ENCODE results near the gene FLNA. TPM values are rescaled to one million over a fixed set of nuclear protein-coding genes. Genes with fewer than 3 reads are reported as not detected.
A peak's percentile ranks its signal among the peaks of the same experiment; 100 is the strongest.

The FLNA gene
- total and polyA plus RNA-seq, 2 of the 13 experiments (the other 11 are each of a cell fraction or from before 2014, with no cell fraction given): 83.4 to 174 TPM

DNA sequence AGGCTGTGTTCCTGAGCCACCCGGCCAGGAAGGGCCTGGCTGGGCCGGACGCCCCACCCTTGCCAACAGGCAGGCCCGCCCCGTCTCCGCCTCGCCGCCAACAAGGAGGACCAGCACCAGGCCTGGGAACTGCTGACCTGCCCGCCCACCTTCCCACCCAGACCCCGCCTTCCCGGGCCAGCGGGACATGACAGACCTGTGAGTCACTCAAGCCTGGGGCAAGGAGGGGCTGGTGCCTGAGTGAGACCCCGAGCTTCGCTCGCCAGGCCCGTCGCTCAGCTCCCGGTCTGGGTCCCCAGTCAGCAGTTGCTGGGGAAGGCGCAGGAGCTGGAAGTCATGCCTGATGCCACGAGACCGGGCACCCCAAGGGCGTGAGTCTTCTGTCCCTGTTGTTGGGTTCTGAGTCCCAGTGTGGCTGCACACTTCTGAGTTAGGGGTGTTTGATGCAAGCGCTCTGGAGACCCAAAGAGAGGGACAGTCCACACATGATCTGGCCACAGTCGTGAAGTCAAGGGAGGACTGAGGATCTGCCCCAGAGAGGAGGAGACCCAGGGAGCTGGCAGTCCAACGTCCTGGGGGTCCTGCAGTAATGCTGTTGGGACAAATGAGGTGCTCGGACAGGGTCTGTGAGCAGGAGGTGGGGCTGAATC is 34.9 kb upstream of the FLNA start, which contains the start of gene DNASE1L1 (continued):
- TF ChIP-seq, protein P1, sequence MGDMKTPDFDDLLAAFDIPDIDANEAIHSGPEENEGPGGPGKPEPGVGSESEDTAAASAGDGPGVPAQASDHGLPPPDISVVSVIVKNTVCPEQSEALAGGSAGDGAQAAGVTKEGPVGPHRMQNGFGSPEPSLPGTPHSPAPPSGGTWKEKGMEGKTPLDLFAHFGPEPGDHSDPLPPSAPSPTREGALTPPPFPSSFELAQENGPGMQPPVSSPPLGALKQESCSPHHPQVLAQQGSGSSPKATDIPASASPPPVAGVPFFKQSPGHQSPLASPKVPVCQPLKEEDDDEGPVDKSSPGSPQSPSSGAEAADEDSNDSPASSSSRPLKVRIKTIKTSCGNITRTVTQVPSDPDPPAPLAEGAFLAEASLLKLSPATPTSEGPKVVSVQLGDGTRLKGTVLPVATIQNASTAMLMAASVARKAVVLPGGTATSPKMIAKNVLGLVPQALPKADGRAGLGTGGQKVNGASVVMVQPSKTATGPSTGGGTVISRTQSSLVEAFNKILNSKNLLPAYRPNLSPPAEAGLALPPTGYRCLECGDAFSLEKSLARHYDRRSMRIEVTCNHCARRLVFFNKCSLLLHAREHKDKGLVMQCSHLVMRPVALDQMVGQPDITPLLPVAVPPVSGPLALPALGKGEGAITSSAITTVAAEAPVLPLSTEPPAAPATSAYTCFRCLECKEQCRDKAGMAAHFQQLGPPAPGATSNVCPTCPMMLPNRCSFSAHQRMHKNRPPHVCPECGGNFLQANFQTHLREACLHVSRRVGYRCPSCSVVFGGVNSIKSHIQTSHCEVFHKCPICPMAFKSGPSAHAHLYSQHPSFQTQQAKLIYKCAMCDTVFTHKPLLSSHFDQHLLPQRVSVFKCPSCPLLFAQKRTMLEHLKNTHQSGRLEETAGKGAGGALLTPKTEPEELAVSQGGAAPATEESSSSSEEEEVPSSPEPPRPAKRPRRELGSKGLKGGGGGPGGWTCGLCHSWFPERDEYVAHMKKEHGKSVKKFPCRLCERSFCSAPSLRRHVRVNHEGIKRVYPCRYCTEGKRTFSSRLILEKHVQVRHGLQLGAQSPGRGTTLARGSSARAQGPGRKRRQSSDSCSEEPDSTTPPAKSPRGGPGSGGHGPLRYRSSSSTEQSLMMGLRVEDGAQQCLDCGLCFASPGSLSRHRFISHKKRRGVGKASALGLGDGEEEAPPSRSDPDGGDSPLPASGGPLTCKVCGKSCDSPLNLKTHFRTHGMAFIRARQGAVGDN (CRISPR knock-in tag; IDR thresholded peaks at IDR 0.05): peak; percentile 77
- TF ChIP-seq JUND (CRISPR knock-in tag; IDR thresholded peaks at IDR 0.05) (peak; percentile 71; the same call in 1 of the 2 replicates), ZNF737 (CRISPR knock-in tag; IDR thresholded peaks at IDR 0.05; ENCODE audit: borderline replicate concordance) (no peak), KDM2A (CRISPR knock-in tag; IDR thresholded peaks at IDR 0.05; ENCODE audit: borderline replicate concordance, low read depth) (peak; percentile 46; the same call in 1 of the 2 replicates), DBP (CRISPR knock-in tag; IDR thresholded peaks at IDR 0.05; ENCODE audit: not compliant biosample characterization) (no peak), SP4 (CRISPR knock-in tag; IDR thresholded peaks at IDR 0.05) (peak; percentile 24; the same call in 1 of the 2 replicates), SNAPC4 (CRISPR knock-in tag; IDR thresholded peaks at IDR 0.05) (no peak), SP140L (CRISPR knock-in tag; IDR thresholded peaks at IDR 0.05; ENCODE audit: borderline replicate concordance) (no peak), ZFP37 (CRISPR knock-in tag; IDR thresholded peaks at IDR 0.05; ENCODE audit: borderline replicate concordance) (no peak), CREB1 (IDR thresholded peaks at IDR 0.05) (no peak), CREB1 (CRISPR knock-in tag; IDR thresholded peaks at IDR 0.05) (no peak), AGO2 (optimal IDR thresholded peaks at IDR 0.05; ENCODE audit: low read depth, low read length) (peak; percentile 33), CC2D1A (CRISPR knock-in tag; IDR thresholded peaks at IDR 0.05) (no peak), POLR2G (IDR thresholded peaks at IDR 0.05; ENCODE audit: low read depth, low read length) (peak; percentile 39; the same call in 1 of the 2 replicates), ZNF160 (CRISPR knock-in tag; IDR thresholded peaks at IDR 0.05) (no peak), GABPB1 (CRISPR knock-in tag; IDR thresholded peaks at IDR 0.05) (peak; percentile 50; the same call in 1 of the 2 replicates)
- TF ChIP-seq, protein P2, sequence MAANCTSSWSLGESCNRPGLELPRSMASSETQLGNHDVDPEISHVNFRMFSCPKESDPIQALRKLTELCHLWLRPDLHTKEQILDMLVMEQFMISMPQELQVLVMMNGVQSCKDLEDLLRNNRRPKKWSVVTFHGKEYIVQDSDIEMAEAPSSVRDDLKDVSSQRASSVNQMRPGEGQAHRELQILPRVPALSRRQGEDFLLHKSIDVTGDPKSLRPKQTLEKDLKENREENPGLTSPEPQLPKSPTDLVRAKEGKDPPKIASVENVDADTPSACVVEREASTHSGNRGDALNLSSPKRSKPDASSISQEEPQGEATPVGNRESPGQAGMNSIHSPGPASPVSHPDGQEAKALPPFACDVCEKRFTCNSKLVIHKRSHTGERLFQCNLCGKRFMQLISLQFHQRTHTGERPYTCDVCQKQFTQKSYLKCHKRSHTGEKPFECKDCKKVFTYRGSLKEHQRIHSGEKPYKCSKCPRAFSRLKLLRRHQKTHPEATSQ (CRISPR knock-in tag; IDR thresholded peaks at IDR 0.05; ENCODE audit: borderline replicate concordance): no peak

Data from HepG2 (cell line).